Stimulated activated CD4-positive, alpha-beta T cell treated with anti-CD3 and anti-CD28 coated beads, Interleukin-4, amount 100 ng/mL, for 4 hours (primary cell): ENCODE measurements around the gene PRKAR2A.
A peak's percentile ranks its signal among the peaks of the same experiment; 100 is the strongest.

Source experiments
- DNase-seq, 2 experiments: peaks; one replicate each; pipeline ENCODE4 v3.0.0-alpha.2; 2020

Gene PRKAR2A

DNA sequence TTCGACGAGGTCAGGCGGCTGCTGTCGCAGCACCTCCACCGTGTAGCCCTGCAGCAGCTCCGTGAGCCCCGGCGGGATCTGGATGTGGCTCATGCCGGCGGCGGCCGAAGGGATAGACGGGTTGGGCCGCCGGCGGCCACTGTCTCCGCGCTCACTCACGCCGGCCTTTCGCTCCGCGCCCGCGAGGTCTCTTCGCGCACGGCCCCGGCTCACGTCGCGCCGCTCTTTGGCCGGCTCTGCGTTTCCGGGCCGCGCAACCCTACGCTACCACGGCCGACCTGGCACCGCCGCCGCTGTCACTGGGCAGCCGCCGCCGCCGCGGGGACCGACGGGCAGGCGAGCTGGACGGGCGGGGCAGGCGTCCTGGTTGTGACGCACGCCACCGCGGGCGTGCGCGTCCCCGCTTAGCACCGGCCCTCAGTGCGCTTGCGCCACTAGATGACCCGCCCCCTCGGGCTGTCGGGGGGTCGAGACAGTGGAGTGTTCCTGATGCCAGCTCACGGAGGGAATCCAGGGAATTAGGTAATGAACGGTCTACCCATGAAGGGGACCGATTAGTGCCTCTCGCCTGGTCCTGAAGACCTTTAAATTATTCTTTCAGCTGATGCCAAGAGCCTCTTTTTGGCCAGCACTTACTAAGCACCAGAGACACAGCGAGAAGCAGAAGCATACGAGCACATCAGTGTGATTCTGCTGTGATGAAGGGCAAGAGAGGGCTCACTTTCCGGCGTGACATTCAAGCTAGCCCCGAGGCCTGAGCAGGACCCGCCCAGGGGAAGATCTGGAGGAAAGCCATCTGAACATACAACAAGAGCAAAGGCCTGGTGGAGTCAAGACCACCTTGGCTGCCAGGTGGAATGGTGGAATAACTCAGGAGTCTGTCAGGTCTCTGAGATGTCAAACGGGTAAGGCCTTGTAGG is at the start of gene PRKAR2A:
Gene PRKAR2A (minus strand): TSS at position 371 of the 920 bp plus-strand sequence. CDS start 278 bp downstream, at position 93.
- DNase-seq, result peak; percentile 74 to 79

DNA sequence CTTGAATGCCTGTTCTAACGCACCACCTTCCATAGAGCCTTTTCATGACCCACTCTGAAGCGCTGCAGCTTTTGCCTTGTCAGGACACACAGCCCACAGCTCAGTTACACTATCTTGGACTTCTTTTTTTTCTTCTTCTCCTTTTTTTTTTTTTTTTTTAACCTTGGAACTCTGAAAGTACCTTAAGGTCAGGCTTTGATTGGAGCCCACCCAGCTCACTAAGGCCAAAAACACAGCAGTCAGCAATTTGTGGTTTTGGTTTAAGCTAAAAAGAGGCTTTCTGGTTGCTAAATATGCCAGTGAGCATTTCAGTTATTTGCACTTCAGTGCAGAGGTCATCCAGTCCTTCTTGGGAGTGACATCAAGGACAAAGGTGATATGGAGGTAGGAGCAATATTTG is 49.3 kb upstream of the PRKAR2A start:
- DNase-seq, result no peak

DNA sequence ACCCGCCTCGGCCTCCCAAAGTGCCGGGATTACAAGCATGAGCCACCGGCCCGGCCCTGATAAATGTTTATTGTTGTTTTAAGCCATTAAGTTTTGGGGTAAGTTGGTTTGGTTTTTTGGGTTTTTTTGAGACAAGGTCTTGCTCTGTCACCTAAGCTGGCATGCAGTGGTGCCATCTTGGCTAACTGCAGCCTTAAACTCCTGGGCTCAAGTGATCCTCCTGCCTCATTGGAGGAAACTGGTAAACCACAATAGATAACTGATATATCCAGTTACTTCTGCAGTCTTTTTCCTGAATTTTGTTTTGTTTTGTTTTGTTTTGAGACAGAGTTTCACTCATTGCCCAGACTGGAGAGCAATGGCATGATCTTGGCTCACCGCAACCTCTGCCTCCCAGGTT is 46.8 kb upstream of the PRKAR2A start:
- DNase-seq, result no peak

DNA sequence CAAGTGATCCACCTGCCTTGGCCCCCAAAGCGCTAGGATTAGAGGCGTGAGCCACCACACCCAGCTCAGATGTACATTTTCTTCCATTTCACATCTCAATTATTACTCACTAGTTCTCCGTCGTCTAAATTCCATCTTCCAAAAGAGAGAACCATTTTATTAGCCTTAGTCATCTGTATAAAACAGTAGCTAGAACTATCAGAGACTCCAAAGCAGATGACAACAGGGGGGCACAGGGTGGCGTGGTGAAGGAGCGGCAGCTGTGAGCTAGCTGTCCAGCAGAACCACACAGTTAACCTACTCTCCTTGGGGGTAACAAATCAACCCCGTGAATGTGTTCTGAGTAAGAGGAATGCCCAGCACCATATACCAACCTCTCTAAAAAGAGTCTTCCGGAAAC is 43.9 kb upstream of the PRKAR2A start:
- DNase-seq, result no peak

DNA sequence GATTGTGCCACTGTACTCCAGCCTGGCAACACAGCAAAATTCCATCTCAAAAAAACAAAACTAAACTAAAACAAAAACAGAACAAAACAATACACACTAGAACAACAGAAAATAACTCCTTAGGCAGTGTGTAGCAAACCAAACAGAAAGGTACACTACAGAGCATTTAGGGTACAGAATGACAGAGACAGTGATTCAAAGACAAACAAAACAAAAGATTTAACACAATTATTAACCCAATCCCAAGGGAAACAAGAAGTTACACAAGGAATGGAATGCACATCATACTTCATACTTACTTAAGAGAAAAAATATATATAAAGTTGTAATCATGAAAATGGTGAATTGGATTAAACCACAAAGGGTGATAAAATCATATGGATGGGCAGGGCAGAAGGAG is 38.1 kb upstream of the PRKAR2A start:
- DNase-seq, result no peak

DNA sequence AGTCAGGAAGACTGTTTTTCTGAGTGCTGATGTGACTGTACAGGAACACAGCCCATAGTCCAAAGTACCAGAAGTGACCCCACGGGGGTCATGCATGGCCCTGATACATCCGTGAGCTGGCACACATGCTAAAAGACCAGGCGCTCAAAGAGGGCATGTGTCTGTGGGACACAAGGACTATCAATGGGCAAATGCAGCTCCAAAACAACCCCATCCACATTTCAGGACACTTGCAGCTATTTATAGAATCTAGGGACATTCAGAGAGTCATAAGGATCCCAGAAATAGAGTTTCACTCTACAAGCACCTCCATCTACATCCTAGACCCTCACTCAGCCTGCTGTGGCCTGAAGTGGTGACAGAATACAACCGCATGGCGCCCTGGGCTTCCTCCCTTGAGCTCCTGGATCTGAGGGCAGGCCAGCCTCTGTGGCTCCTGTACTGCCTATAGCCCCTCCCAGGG is 34.0 kb upstream of the PRKAR2A start:
- no peak for DNase-seq

DNA sequence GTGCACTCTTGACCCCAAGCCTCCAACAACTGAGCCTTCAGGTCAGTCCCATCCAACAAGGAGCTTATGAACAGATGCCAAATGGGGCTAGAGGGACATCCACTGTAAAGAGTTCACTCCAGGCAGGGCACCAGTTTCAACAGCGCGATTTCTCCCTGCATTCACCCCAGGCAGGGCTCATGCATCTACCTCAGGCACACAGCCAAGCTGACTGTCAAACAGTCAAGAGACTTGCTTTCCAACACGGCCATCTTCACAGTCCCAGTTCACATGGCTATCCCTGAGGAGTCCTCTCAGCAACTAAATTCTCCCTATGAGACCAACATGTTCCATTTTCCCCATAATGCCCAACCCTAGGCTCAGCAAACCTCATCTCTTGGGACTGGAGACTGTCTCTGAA is 33.3 kb upstream of the PRKAR2A start:
- no peak for DNase-seq

DNA sequence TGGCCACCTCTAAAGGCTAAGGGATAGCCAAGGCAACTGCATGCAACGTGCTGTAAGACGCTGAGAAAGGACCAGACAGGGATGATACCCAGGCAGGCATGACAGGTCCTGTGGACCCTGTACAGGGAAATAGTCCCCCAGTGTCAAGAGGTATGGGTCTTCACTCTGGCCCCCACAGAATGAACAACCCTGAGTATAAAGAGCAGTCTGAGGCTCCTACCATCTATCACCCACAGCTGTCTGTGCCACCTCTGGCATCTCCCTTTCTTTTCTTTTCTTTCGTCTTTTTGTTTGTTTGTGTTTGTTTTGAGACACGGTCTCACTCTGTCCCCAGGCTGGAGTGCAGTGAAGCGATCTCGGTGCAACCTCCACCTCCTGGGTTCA is 32.3 kb upstream of the PRKAR2A start:
- no peak for DNase-seq

DNA sequence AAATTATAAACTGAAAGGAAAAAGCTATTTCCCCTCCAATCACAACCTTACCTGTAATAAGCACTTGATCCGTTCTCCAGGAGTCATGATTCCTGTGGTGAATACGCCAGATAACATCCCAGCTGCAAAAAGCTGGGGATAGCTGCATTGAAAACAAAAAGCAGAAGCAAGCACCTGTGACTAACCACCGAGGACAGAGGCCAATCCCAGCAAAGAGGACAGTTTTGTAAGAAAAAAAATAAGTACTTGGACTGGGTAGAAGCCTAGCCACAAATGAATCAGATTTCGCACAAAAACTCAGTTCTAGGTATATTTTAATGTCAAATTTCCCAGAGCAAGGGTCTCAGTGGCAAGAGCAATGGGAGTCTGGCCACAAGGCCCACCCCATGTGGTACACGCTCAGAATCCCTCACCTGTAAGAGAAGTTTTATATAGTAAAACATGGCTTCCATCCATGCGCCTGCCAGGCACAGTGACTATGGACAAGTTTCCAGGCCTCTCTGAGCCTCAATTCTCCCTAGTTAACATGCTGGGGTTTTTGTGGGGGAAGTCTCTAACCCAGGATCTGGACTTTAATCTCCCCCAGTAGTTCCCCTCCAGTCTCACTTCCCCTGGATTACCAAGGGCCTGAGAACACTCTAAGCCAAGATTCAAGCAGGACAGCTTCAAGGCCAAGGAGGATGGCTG is 31.8 kb upstream of the PRKAR2A start:
- DNase-seq, result no peak

DNA sequence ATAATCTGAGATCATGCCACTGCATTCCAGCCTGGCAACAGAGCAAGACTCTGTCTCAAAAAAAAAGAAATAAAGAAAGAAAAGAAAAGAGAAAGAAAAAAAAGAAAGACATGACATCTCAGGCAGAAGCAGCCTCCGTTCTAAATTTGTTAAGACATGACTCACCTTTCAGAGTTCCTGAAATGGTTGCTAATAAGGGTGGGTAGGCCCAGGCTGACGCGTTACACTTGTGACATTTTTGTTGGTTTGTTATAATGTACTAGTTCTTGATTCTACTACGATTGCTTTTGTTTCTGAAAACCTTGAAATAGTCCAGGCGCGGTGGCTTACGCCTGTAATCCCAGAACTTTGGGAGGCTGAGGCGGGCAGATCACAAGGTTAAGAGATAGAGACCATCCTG is 30.0 kb upstream of the PRKAR2A start:
- DNase-seq, result no peak

DNA sequence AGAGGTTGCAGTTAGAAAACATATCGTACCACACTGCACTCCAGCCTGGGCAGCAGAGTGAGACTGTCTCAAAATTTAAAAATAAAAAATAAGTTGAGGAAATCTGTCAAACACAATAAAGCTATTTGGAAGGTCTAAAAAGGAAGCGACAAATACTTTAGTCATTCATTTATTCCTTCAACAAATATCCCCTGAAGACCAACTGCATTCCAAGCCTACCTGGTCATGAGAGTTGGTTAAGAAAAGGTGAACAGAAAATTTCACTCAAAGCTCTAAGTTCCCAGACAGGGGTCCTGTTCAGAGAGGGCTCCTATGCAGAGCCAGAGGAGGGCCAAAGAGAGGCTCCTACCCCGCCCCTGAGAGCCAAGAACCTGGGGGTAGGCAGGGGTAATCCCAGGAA is 15.4 kb upstream of the PRKAR2A start:
- no peak for DNase-seq

DNA sequence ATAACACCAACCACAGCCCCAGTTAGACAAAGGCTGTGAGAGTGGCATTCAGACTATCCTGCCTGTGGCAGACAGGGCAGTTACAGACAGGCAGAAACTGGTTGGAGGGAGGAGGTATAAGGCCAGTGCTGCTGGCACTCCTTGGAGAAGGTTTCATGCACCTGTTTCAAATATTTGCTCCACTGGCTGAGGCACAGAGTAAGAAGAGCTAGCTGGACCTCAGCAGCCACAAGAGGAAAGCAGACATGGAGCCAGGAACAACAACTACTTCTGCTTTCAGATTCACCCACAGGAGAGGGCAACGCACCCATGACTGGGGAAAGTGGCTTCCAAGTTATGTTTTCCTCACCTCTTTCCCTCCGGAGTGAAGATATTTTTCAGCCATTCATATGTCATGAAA is 11.5 kb upstream of the PRKAR2A start:
- no peak for DNase-seq

DNA sequence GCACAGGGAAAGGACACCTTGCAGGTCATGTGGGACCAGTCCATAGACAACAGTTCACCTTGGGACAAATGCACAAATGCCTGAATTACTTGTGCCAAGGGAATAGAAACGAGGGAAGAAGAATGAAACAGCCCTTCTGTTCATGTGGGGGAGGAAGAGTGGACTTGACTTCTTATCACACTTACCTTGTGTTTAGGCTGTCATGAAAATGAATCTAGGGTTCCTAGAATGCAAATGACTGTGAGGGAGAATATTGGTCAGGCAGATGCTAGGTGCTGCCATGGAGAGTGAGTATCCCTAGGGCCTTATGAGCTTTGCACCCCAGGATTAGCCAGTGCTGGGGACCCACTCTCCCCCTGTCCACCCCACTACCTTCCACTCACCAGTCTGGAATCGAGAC is 11.0 kb upstream of the PRKAR2A start:
- no peak for DNase-seq

DNA sequence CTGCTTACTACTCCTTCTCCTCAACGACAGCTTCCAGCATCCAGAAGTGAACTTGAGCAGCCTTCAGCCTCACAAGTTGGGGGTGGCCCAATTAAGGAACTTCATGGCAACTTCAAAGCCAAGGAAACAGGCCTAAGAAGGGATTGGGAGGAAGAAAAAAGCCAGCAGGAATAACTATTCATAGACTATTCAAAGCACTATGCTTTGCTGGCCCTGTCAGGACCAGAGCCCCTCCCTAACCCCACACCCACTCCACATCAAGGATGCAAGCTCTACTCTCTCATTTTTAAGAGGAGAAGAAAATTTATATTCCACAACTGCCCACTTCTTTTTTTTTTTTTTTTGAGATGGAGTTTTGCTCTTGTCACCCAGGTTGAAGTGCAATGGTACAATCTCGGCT is 10.0 kb upstream of the PRKAR2A start:
- no peak for DNase-seq

DNA sequence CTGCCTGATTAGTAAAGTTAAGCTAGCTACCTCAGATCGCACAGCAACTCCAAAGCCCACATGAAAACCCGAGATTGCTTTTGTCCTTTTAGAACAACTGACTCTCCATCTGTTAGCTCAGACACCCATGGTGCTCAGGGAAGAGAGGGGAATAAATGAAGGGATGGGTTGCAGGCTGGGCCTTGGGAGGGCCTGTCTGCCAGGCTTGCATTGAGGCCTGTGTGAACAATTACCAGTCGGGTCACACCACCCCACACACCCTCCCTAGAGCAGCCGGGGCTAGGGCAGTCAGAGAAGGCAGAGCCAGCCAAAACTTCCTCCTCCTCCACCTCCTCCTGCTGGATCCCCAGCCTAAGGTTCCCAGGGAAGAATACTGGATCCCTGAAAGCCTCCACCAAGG is 8.8 kb upstream of the PRKAR2A start:
- no peak for DNase-seq

DNA sequence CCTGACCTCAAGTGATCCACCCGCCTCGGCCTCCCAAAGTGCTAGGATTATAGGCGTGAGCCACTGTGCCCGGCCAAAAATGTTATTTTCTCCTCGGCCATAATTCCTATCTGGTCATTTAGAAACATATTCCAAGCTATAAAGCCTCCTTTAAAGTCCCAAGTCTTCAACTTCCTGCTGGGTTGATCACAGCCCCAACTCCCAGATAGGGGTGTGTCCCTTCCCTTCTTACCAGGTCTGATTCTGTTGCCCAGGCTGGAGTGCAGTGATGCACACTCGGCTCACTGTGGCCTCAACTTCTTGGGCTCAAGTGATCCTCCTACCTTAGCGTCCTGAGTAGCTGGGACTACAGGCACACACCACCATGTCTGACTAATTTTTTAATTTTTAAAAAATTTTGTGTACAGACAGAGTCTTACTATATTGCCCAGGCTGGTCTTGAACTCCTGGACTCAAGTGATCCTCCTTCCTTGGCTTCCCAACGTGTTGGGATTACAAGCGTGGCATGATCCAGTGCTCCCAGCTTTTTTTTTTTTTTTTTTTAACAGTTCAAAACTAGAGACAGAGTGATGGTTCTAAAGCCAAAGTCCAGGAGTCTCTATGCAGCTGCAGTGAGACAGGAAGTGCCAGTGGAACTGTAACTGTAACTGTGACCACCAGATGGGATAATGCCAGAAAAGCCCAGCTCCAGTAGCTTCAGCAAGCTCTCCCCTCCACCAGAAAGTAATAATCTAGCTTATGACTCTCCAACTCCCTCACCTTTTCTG is 8.2 kb upstream of the PRKAR2A start:
- no peak for DNase-seq

DNA sequence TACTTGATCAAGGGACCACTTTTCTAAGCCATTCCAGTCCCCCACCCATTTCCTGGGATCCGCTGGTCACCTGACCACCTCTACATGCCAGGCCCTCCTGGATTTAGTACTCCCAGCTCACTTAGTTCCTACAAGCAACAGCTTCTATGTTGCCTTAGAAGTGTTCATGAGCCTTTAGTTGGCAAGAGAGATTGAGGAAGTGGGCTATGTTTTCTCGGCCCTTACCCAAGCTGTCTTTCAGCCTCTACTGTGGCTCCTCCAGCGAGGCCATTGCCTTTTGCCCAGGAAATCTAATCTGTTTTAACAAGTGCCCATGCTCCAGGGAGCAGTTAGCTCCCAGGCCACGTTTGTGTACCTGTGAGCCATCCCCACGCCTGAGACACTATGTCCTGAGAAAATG is 4.5 kb upstream of the PRKAR2A start:
- no peak for DNase-seq

DNA sequence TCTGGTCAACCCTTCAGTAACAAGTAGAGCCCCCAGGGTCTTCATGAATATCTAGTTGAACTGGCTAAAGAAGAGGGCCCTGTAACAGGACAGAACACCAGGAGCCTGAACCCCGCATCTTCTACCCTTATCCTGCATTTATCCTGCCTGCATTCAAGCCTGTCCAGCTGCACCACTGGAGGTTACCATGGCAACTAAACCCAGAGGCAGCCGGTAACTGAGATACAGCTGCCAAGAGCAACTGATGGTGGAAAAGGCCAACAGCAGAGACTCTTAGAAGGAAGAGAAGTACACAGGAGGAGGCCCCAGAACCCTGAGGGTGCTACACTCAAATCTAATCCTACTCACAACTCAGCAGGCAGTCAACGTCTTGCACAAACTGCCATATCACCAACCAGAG is 3.7 kb upstream of the PRKAR2A start:
- DNase-seq, result no peak

DNA sequence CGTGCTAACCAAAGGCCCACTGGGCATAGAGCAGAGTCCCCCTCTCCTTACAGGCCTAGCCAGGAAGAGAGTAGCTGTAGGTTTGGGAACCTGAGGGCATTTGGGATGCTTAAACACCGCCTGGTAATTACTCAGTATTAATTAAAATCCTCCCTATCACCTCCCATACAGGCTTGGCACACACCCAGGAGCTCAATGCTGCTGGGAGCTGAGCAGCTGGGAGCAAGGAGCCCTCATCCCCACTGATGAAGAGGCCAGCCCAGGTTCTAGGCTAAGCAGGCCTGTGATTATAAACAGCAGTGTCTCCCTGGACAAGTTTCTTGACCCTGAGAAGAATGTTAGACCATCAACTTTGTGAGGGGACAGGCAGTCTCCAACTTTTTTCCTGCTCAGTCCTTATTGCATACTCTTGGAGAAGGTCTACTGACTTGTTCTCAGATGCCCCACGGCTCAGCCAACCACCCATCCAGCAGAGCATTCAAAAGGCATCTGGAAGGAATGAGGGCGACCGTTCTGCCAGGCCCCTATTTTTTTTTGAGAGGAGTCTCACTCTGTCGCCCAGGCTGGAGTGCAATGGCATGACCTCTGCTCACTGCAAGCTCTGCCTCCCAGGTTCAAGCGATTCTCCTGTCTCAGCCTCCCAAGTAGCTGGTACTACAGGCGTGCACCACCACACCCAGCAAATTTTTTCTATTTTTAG is 1.3 kb upstream of the PRKAR2A start:
- DNase-seq, result no peak

DNA sequence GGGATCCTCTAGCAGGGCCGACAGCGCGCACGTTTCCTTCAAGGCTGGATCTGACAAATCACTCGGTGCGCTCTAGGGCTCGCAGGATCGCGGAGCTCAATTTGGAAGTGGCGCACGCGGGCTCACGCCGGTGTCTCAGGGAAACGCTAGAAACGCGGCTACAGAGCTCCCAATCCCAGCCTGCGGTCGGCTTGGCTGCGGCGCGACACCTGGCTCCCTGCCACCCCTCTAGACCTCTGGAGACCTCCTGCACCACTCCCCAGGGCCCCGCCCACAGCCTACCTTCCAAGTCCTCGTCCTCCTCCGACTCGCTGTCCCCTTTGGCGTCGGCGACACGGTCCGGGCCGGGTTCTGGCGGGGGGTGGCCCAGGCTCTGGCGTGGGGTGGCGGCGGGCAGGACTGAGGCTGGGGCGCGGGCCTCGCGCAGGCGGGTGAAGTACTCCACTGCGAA is 596 bp downstream of the PRKAR2A start:
- peak; percentile 37 to 43 for DNase-seq

DNA sequence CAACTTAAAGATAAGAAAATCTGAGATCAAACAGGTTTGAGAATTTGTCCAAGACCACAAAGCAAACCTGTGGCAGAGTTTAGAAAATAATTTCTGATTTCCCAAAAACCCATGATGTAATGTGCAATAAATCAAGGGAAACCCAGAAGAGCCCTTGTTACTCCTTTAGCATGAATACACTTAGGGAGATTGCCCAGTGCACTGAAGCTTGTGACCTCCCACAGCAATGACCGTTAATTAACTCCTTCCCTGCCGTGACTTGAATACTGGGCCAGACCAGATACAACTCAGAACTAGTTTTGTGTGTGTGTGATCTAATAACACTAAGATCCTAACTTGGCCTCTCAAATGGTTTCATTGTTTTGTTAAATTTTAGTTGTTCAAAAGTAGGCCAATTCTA is 2.5 kb downstream of the PRKAR2A start:
- no peak for DNase-seq

DNA sequence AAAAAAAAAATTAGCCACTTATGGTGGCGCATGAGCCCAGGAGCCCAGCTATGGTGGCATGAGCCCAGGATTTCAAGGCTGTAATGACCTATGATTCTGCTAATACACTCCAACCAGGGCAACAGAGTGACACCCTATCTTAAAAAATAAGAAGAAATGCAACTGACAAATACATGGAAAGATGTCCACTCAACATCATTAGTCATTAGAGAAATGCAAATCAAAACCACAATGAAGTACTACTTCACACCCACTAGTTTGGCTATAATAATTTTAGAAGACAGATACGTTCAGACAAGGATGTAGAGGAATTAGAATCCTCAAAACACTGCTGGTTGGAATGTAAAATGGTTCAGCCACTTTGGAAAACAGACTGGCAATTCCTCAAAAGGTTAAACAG is 10.5 kb downstream of the PRKAR2A start:
- DNase-seq, result no peak
